DMS79 (cell line): Measurements from ENCODE around the gene POLE.
A peak's percentile ranks its signal among the peaks of the same experiment; 100 is the strongest.

Experiments used
- DNase-seq: peaks from one replicate; lab custom pipeline; 2025; lab: John Stamatoyannopoulos, UW

Gene POLE

GRCh38 chr12:132593938-132594358 lies 93.2 kb downstream of the POLE start:
- peak; percentile 93 for DNase-seq

GRCh38 chr12:132593521-132593920 lies 93.6 kb downstream of the POLE start:
- no peak for DNase-seq

- no peak for DNase-seq
Measured at GRCh38 chr12:132593071-132593470, 94.1 kb downstream of the POLE start.

GRCh38 chr12:132592282-132592970 lies 94.7 kb downstream of the POLE start:
- no peak for DNase-seq

- no peak for DNase-seq
Measured at GRCh38 chr12:132591107-132591935, 95.8 kb downstream of the POLE start.

GRCh38 chr12:132588821-132589669 lies 98.1 kb downstream of the POLE start:
- no peak for DNase-seq

GRCh38 chr12:132588319-132588718 lies 98.8 kb downstream of the POLE start:
- no peak for DNase-seq

GRCh38 chr12:132587781-132588180 lies 99.4 kb downstream of the POLE start:
- no peak for DNase-seq

- DNase-seq: no peak
Measured at GRCh38 chr12:132586929-132587328, 100.2 kb downstream of the POLE start.

- no peak for DNase-seq
Measured at GRCh38 chr12:132585177-132585576, 102.0 kb downstream of the POLE start.

GRCh38 chr12:132584429-132584828 lies 102.7 kb downstream of the POLE start:
- DNase-seq: no peak

GRCh38 chr12:132583736-132584135 lies 103.4 kb downstream of the POLE start:
- no peak for DNase-seq

GRCh38 chr12:132583411-132583710 lies 103.8 kb downstream of the POLE start:
- no peak for DNase-seq

- no peak for DNase-seq
Measured at GRCh38 chr12:132582582-132583410, 104.3 kb downstream of the POLE start.

- DNase-seq: no peak
Measured at GRCh38 chr12:132582058-132582420, 105.1 kb downstream of the POLE start.

GRCh38 chr12:132581348-132582057 lies 105.6 kb downstream of the POLE start:
- DNase-seq: no peak

- DNase-seq: no peak
Measured at GRCh38 chr12:132580701-132581292, 106.3 kb downstream of the POLE start.

- DNase-seq: no peak
Measured at GRCh38 chr12:132579744-132580143, 107.4 kb downstream of the POLE start.

- DNase-seq: no peak
Measured at GRCh38 chr12:132578826-132579225, 108.3 kb downstream of the POLE start.

GRCh38 chr12:132578118-132578517 lies 109.0 kb downstream of the POLE start:
- no peak for DNase-seq
